Sigmoid colon (tissue), 7 donors: ENCODE measurements around the gene SIGMAR1. TPM values are rescaled to one million over a fixed set of nuclear protein-coding genes. Genes with fewer than 3 reads are reported as not detected.

Experiments used
- DNase-seq: peaks from one replicate; pipeline ENCODE4 v3.0.0-alpha.2; 2019
- H3K27ac ChIP-seq, 4 donors: fragments of 200-600 bp; sonication (generic); one replicate each; pipeline ENCODE4 v1.5.1; 2016 to 2019; ENCODE audit warnings: mild to moderate bottlenecking in 1 of 4
- H3K27me3 ChIP-seq, 3 donors: fragments of 200-600 bp; sonication (generic); one replicate each; pipeline ENCODE4 v1.5.1; 2019; ENCODE audit warnings: mild to moderate bottlenecking in 1 of 3
- H3K36me3 ChIP-seq, 4 donors: fragments of 200-600 bp; sonication (generic); one replicate each; pipeline ENCODE4 v1.5.1; 2016 to 2019
- H3K4me1 ChIP-seq, 4 donors: fragments of 200-600 bp; sonication (generic); one replicate each; pipeline ENCODE4 v1.5.1; 2017 to 2019
- H3K4me3 ChIP-seq, 4 donors: fragments of 200-600 bp; sonication (generic); one replicate each; pipeline ENCODE4 v1.5.1; 2017 to 2019; ENCODE audit warnings: mild to moderate bottlenecking in 2 of 4, moderate library complexity in 1 of 4
- H3K9me3 ChIP-seq, 4 donors: fragments of 200-600 bp in 3 of 4; sonication (generic) in 3 of 4; one replicate each; pipeline versions ENCODE4 v1.5.1 to v1.6.1; 2013 to 2019
- EP300 ChIP-seq, 4 donors: sonication (generic); formaldehyde crosslinking; IDR thresholded peaks; one replicate each; pipeline ENCODE4 v1.6.1; 2017; ENCODE audit warnings: antibody characterized with exemption in 4 of 4
- POLR2A ChIP-seq, 2 donors: fragments of 450-650 bp; IDR thresholded peaks; one replicate each; pipeline ENCODE4 v1.6.1; 2016; ENCODE audit warnings: antibody characterized with exemption in 2 of 2, mild to moderate bottlenecking in 2 of 2, moderate library complexity in 2 of 2
- POLR2AphosphoS5 ChIP-seq, 4 donors: sonication (generic); formaldehyde crosslinking; IDR thresholded peaks; one replicate each; pipeline ENCODE4 v1.6.1; 2017; ENCODE audit warnings: antibody characterized with exemption in 4 of 4
- WGBS, 2 donors: extraction: QIAGEN DNeasy Blood & Tissue Kit; methylation state at CpG; one replicate each; pipeline ENCODE4 v1.1.7; 2013; 5-methylcytosine and 5-hydroxymethylcytosine counted together
- intact Hi-C: fragments of 100-400 bp; cut with DNase I; formaldehyde crosslinking; loops from one replicate; pipeline ENCODE4 v1.15.1; 2023
- polyA plus RNA-seq, 3 donors: library from polyadenylated mRNA; stranded (reverse); fragments of 200-250 nt; gene quantifications; one replicate each; pipeline ENCODE4 v1.2.3, GENCODE V29; 2013
- total RNA-seq, 4 donors: library from RNA; depleted of rRNA; stranded (reverse); fragments of >200 nt; gene quantifications; one replicate each; pipeline ENCODE4 v1.1.0, GENCODE V29; 2016
- TF ChIP-seq, protein P1 (sequence below), 4 experiments: fragments of 450-650 bp in 3 of 4; fragments of 200-600 bp in 1 of 4; IDR thresholded peaks; one replicate each; pipeline ENCODE4 v1.5.1; 2016 to 2019; ENCODE audit warnings: antibody characterized with exemption in 4 of 4, mild to moderate bottlenecking in 3 of 4, moderate library complexity in 2 of 4
- donor health status: healthy with polysubstance abuse.
- donor health status: Bipolar disorder and iron deficiency.
- donor health status: healthy.

SIGMAR1 gene
- total and polyA plus RNA-seq, 7 donors = 12.0 to 82.6 (median 70.6) TPM

- Histone ChIP-seq H3K27me3 (peaks cover 23 to 37% (median 34%) of the 10 kb centered on the region in 3 donors), H3K9me3 (no peaks in the 10 kb centered on the region), H3K36me3 (peaks cover 9 to 32% (median 22%) of the 10 kb centered on the region in 4 donors), H3K4me3 (peak within 1 kb of the TSS; percentile 70 to 95 (median 82)), H3K27ac (peak within 1 kb of the TSS; percentile 47 to 71 (median 62)), H3K4me1 (peaks cover 0 to 30% (median 23%) of the 10 kb centered on the region in 4 donors)
- intact Hi-C loops = no loop called here
- TF ChIP-seq POLR2A (IDR thresholded peaks at IDR 0.05) (peak in 1 of 2 donors; percentile 21), POLR2AphosphoS5 (IDR thresholded peaks at IDR 0.05) (peak in 3 of 4 donors; percentile 63 to 83 (median 82)), EP300 (IDR thresholded peaks at IDR 0.05) (no peak)
- TF ChIP-seq, protein P1, sequence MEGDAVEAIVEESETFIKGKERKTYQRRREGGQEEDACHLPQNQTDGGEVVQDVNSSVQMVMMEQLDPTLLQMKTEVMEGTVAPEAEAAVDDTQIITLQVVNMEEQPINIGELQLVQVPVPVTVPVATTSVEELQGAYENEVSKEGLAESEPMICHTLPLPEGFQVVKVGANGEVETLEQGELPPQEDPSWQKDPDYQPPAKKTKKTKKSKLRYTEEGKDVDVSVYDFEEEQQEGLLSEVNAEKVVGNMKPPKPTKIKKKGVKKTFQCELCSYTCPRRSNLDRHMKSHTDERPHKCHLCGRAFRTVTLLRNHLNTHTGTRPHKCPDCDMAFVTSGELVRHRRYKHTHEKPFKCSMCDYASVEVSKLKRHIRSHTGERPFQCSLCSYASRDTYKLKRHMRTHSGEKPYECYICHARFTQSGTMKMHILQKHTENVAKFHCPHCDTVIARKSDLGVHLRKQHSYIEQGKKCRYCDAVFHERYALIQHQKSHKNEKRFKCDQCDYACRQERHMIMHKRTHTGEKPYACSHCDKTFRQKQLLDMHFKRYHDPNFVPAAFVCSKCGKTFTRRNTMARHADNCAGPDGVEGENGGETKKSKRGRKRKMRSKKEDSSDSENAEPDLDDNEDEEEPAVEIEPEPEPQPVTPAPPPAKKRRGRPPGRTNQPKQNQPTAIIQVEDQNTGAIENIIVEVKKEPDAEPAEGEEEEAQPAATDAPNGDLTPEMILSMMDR (IDR thresholded peaks at IDR 0.05) = no peak
- 4% methylated on average over 43 of the region's 43 CpGs for WGBS, 2 donors
- peak; percentile 98 for DNase-seq
Observed at GRCh38 chr9:34620061-34620994, 17.3 kb downstream of the SIGMAR1 start, which contains the start of gene DCTN3. Gene DCTN3, minus strand, starts transcription at chr9:34620495. Its CDS starts 31 bp downstream, at chr9:34620464.

- no peak for DNase-seq
- Histone ChIP-seq H3K9me3 (no peaks in the 10 kb centered on the region), H3K4me3 (no peak overlapping the region), H3K36me3 (peaks cover 14 to 51% (median 33%) of the 10 kb centered on the region in 4 donors), H3K27ac (no peak overlapping the region), H3K4me1 (peaks cover 0 to 35% (median 31%) of the 10 kb centered on the region in 4 donors), H3K27me3 (no peaks in the 10 kb centered on the region)
- WGBS, 2 donors = 92 to 94% methylated on average over 2 of the region's 2 CpGs
- intact Hi-C loops = no loop called here
- TF ChIP-seq EP300 (IDR thresholded peaks at IDR 0.05) = no peak
Observed at GRCh38 chr9:34615132-34615531, 22.5 kb downstream of the SIGMAR1 start.

GRCh38 chr9:34612788-34613390 is 24.7 kb downstream of the SIGMAR1 start:
- peak; percentile 90 for DNase-seq
- peak overlapping the region; percentile 61 to 70 (median 65) for H3K4me3 ChIP-seq
- peak in 2 of 4 donors; percentile 16 to 29 for TF ChIP-seq POLR2AphosphoS5 (IDR thresholded peaks at IDR 0.05)
- no peak for TF ChIP-seq POLR2A (IDR thresholded peaks at IDR 0.05)
- TF ChIP-seq, protein P1 (IDR thresholded peaks at IDR 0.05) = peak; percentile 55 to 88 (median 79)
- TF ChIP-seq EP300 (IDR thresholded peaks at IDR 0.05) = no peak
- H3K27me3 ChIP-seq = no peaks in the 10 kb centered on the region
- H3K36me3 ChIP-seq = peaks cover 14 to 45% (median 30%) of the 10 kb centered on the region in 4 donors
- no peaks in the 10 kb centered on the region for H3K9me3 ChIP-seq
- H3K27ac ChIP-seq = peak overlapping the region; percentile 78 to 84 (median 82)
- H3K4me1 ChIP-seq = peaks cover 0 to 26% (median 21%) of the 10 kb centered on the region in 4 donors
- 2 to 3% methylated on average over 15 of the region's 15 CpGs for WGBS, 2 donors
- intact Hi-C loops = loop anchor here (1.0 to 2.0 kb wide), 4 partner anchors 21 to 155 kb away; partner anchors contain the start of genes DNAI1 and FAM219A

DNA sequence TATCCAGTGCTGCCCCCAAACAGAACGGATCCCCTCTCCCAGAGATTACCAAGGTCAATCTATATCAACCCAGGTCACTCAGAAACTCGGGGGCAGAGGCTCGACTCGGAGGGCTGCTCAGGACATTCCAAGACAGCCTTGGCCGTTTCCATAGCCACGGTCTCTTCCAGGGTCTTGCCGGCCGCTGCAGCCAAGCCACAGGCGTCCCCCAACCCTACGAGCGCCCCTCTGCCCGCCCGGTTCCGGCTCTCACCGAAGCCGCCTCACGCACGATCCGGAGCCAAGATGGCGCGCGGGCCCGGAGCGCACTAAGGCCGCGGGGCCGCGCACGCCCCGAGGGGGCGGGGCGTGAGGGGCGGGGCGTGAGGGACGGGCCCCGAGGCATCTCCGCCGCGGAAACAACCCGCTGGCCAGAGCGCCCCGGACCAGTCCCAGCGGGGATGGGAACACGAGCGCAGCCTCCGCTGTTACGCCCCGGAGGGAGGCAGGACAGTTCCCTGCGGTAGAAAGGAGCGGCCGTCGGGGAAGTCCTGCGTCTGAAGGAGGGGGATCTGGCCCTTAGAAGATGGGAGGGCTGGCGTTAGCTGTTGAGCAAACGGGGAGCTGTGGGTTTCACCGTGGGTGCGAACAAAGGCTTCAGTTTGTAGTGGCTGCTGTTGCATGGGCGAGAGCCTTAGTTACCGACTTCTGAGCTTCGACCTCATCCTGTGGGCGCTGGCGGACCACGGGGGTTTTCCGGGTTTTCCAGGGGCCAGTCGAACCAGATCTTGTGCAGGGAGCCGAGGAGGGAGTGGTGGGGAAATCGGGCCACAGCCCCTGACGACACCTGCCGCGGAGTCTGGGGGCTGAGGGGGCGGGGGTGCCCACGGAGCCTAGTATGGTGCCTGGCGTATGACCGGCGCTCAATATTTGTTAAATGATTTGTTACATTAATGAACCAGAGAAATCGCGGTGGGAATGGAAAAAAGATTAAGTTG is 25.5 kb downstream of the SIGMAR1 start, which contains the start of gene RPP25L:
TSS of gene RPP25L (minus strand) at position 287 of the 977 bp plus-strand sequence. CDS start 801 bp downstream, outside the sequence.
- intact Hi-C loops = loop anchor here (1.0 to 2.0 kb wide), 4 partner anchors 22 to 154 kb away; partner anchors contain the start of genes DNAI1 and FAM219A
- peak within 1 kb of the TSS; percentile 78 to 84 (median 82) for H3K27ac ChIP-seq

More for the DNA sequence above, 25.5 kb downstream of the SIGMAR1 start, which contains the start of gene RPP25L:
- Histone ChIP-seq H3K36me3 (peaks cover 13 to 37% (median 23%) of the 10 kb centered on the region in 4 donors), H3K27me3 (no peaks in the 10 kb centered on the region), H3K9me3 (no peaks in the 10 kb centered on the region), H3K4me3 (peak within 1 kb of the TSS; percentile 61 to 70 (median 65)), H3K4me1 (peaks cover 0 to 26% (median 21%) of the 10 kb centered on the region in 4 donors)
- TF ChIP-seq, protein P1 (IDR thresholded peaks at IDR 0.05) = no peak
- TF ChIP-seq POLR2AphosphoS5 (IDR thresholded peaks at IDR 0.05) (peak; percentile 90 to 98 (median 94)), EP300 (IDR thresholded peaks at IDR 0.05) (no peak), POLR2A (IDR thresholded peaks at IDR 0.05) (peak; percentile 55 to 76)
- DNase-seq = peak; percentile 94
- 0 to 1% methylated on average over 77 of the region's 77 CpGs for WGBS, 2 donors
